ENCODE results near the gene INPP5A.

DNA sequence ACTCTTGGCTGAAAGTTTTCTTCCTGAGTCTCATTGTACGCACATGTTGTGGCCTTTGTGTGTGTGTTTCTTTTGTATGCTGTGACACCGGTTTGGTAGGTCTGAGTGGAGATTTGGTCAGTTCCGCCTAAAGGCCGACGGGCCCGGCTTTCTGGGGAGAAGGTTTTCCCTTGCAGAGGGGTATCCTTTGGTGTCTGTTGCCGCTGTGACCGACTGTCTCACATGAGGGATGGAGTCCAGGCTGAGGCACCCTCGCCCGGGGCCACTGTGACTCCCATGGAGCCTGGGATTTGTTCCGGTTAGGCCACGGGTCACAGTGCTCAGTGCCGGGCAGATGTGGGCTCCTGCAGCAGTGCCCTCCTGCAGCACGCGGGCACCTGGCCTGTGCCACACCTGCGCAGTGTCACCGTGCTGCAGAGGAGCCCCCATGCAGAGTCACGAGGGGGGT lies 19.4 kb downstream of the INPP5A start:
- TF ChIP-seq, protein P1, sequence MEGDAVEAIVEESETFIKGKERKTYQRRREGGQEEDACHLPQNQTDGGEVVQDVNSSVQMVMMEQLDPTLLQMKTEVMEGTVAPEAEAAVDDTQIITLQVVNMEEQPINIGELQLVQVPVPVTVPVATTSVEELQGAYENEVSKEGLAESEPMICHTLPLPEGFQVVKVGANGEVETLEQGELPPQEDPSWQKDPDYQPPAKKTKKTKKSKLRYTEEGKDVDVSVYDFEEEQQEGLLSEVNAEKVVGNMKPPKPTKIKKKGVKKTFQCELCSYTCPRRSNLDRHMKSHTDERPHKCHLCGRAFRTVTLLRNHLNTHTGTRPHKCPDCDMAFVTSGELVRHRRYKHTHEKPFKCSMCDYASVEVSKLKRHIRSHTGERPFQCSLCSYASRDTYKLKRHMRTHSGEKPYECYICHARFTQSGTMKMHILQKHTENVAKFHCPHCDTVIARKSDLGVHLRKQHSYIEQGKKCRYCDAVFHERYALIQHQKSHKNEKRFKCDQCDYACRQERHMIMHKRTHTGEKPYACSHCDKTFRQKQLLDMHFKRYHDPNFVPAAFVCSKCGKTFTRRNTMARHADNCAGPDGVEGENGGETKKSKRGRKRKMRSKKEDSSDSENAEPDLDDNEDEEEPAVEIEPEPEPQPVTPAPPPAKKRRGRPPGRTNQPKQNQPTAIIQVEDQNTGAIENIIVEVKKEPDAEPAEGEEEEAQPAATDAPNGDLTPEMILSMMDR (IDR thresholded peaks at IDR 0.05): no peak
- TF ChIP-seq EZH2 (IDR thresholded peaks at IDR 0.05; ENCODE audit: borderline replicate concordance, insufficient read depth, low read depth, low read length, poor library complexity, severe bottlenecking): no peak
